MCF 10A (cell line): ENCODE measurements around the gene NBDY. TPM values are rescaled to one million over a fixed set of nuclear protein-coding genes. Genes with fewer than 3 reads are reported as not detected.

Experiments
- BruUV-seq: library from RNA; stranded (reverse); fragments of 400-500 nt; replicated peaks from 2 replicates; lab custom pipeline; 2021; lab: Mats Ljungman, UMichigan
- CTCF ChIA-PET: fragments of 300-600 bp; sonication (Branson Sonifier 250); formaldehyde crosslinking; extraction: SDS; loops from one replicate; lab custom pipeline; 2021; ENCODE audit warnings: antibody characterized with exemption, inconsistent platforms; lab: Yijun Ruan, JAX
- POLR2A ChIA-PET: fragments of 300-600, 350-650 bp; sonication (Branson Sonifier 250); formaldehyde crosslinking; extraction: SDS; loops from one replicate; lab custom pipeline; 2020; ENCODE audit warnings: antibody characterized with exemption, inconsistent platforms; lab: Yijun Ruan, JAX
- DNase-seq: peaks from one replicate; pipeline ENCODE4 v3.0.0-alpha.2; 2018; ENCODE audit not compliant: unreplicated experiment
- H3K27ac Mint-ChIP-seq: one replicate; pipeline ENCODE4 v1.8.0; 2022; ENCODE audit warnings: mild to moderate bottlenecking, low read depth, mixed read lengths; ENCODE audit not compliant: unreplicated experiment
- H3K27me3 Mint-ChIP-seq: one replicate; pipeline ENCODE4 v1.8.0; 2022; ENCODE audit warnings: mixed read lengths; ENCODE audit not compliant: insufficient read depth, unreplicated experiment
- H3K36me3 Mint-ChIP-seq: one replicate; pipeline ENCODE4 v1.8.0; 2022; ENCODE audit warnings: mild to moderate bottlenecking, moderate library complexity, mixed read lengths; ENCODE audit not compliant: insufficient read depth, unreplicated experiment
- H3K4me1 Mint-ChIP-seq: one replicate; pipeline ENCODE4 v1.8.0; 2022; ENCODE audit warnings: mixed read lengths; ENCODE audit not compliant: insufficient read depth, unreplicated experiment
- H3K4me3 Mint-ChIP-seq: one replicate; pipeline ENCODE4 v1.8.0; 2022; ENCODE audit warnings: mild to moderate bottlenecking, moderate library complexity, mixed read lengths; ENCODE audit not compliant: unreplicated experiment
- H3K9me3 Mint-ChIP-seq: one replicate; pipeline ENCODE4 v1.8.0; 2022; ENCODE audit warnings: mixed read lengths; ENCODE audit not compliant: unreplicated experiment
- CTCF ChIP-seq: fragments of 200-600 bp; IDR thresholded peaks from one replicate; pipeline ENCODE4 v1.8.0; 2022; ENCODE audit warnings: antibody characterized with exemption, mild to moderate bottlenecking; ENCODE audit not compliant: unreplicated experiment
- intact Hi-C: fragments of 100-400 bp; cut with micrococcal nuclease; formaldehyde crosslinking; loops from 2 replicates; pipeline ENCODE4 v1.14.1; 2022
- total RNA-seq: library from RNA; stranded (reverse); gene quantifications from 2 replicates; pipeline ENCODE4 v1.2.3, GENCODE V29; 2022

The NBDY gene
- total RNA-seq, 1 experiment from 2014 or later: 54.0 TPM

- no peaks in the 10 kb centered on the region for H3K9me3 Mint-ChIP-seq
- H3K27me3 Mint-ChIP-seq: peaks cover 36% of the 10 kb centered on the region
- H3K27ac Mint-ChIP-seq: no peak overlapping the region
- peaks cover 13% of the 10 kb centered on the region for H3K4me1 Mint-ChIP-seq
- peaks cover 12% of the 10 kb centered on the region for H3K36me3 Mint-ChIP-seq
- peak; percentile 70 for TF ChIP-seq CTCF
- ChIA-PET CTCF (interaction anchor here (0.6 to 3.6 kb wide), 15 partner anchors 10 to 1223 kb away, joined by 3 to 69 read pairs (median 4); no protein-coding TSS in a partner anchor), POLR2A (interaction anchor here (1.0 to 1.5 kb wide), 2 partner anchors 39 to 175 kb away, joined by 3 to 7 read pairs; no protein-coding TSS in a partner anchor)
- intact Hi-C loops: loop anchor here (1.0 kb wide), 2 partner anchors 175 to 1116 kb away; no protein-coding TSS in a partner anchor
- peak overlapping the region; percentile 78 for H3K4me3 Mint-ChIP-seq
- DNase-seq: peak; percentile 77
- BruUV-seq: no TSS peak
Measured at GRCh38 chrX:56802921-56803849, 74.1 kb downstream of the NBDY start.

- H3K36me3 Mint-ChIP-seq: peaks cover 12% of the 10 kb centered on the region
- no TSS peak for BruUV-seq
- ChIA-PET POLR2A (interaction anchor here (1.2 to 1.5 kb wide), 2 partner anchors 174 kb away, joined by 4 to 7 read pairs; no protein-coding TSS in a partner anchor), CTCF (interaction anchor here (0.6 to 3.6 kb wide), 14 partner anchors 9 to 1222 kb away, joined by 3 to 69 read pairs (median 4); no protein-coding TSS in a partner anchor)
- H3K4me3 Mint-ChIP-seq: no peak overlapping the region
- intact Hi-C loops: loop anchor here (1.0 kb wide), 2 partner anchors 174 to 1115 kb away; no protein-coding TSS in a partner anchor
- no peaks in the 10 kb centered on the region for H3K9me3 Mint-ChIP-seq
- H3K27ac Mint-ChIP-seq: no peak overlapping the region
- DNase-seq: no peak
- H3K27me3 Mint-ChIP-seq: peaks cover 44% of the 10 kb centered on the region
- H3K4me1 Mint-ChIP-seq: peaks cover 13% of the 10 kb centered on the region
- TF ChIP-seq CTCF: no peak
Measured at GRCh38 chrX:56803850-56804681, 75.0 kb downstream of the NBDY start.

- Mint-ChIP-seq H3K27ac (no peak overlapping the region), H3K36me3 (peaks cover 12% of the 10 kb centered on the region), H3K27me3 (peaks cover 44% of the 10 kb centered on the region), H3K4me1 (peaks cover 13% of the 10 kb centered on the region), H3K9me3 (no peaks in the 10 kb centered on the region), H3K4me3 (no peak overlapping the region)
- ChIA-PET CTCF (interaction anchor here (0.6 to 3.6 kb wide), 6 partner anchors 8 to 415 kb away, joined by 3 to 69 read pairs (median 4); no protein-coding TSS in a partner anchor), POLR2A (interaction anchor here (1.2 kb wide), 1 partner anchor 173 kb away, joined by 4 read pairs; no protein-coding TSS in a partner anchor)
- no TSS peak for BruUV-seq
- intact Hi-C loops: no loop called here
- no peak for DNase-seq
- no peak for TF ChIP-seq CTCF
Measured at GRCh38 chrX:56804867-56805266, 75.8 kb downstream of the NBDY start.
